K562 (cell line): ENCODE results near the gene FHIT. TPM values are rescaled to one million over a fixed set of nuclear protein-coding genes. Genes with fewer than 3 reads are reported as not detected.

Experiments
- ATAC-seq: fragments of 200-7000 bp; cut with Tn5 transposase; 3 replicates; pipeline ENCODE4 v1.9.1; 2020; ENCODE audit warnings: moderate library complexity
- BruUV-seq: library from RNA; stranded (reverse); fragments of 400-500 nt; replicated peaks from 2 replicates; lab custom pipeline; 2021; lab: Mats Ljungman, UMichigan
- CTCF ChIA-PET: fragments of 300-600 bp; formaldehyde crosslinking; extraction: SDS; loops from one replicate; lab custom pipeline; 2021; ENCODE audit warnings: low intra/inter-chr PET ratio; lab: Yijun Ruan, JAX
- POLR2A ChIA-PET: fragments of 300-600, 350-650 bp; sonication (Branson Sonifier 250); formaldehyde crosslinking; extraction: SDS; loops from one replicate; lab custom pipeline; 2021; ENCODE audit warnings: antibody characterized with exemption, inconsistent platforms; lab: Yijun Ruan, JAX
- DNase-seq, 4 experiments: peaks; one replicate each; pipeline versions ENCODE4 v3.0.0 to v3.0.0-alpha.2; 2011 to 2018; ENCODE audit warnings: low spot score in 3 of 4, mixed read lengths in 3 of 4; ENCODE audit errors: extremely low read depth in 1 of 4
- FAIRE-seq: peaks from 2 replicates; lab custom pipeline; 2011; peaks lifted over from hg19 to GRCh38; lab: Jason Lieb, UNC
- H2AFZ ChIP-seq: 2 replicates; pipeline ENCODE4 v1.6.0; 2011; ENCODE audit warnings: low read depth, low read length, control low read depth, inconsistent platforms
- H3K27ac ChIP-seq: fragments of 200-600 bp; 3 replicates; pipeline ENCODE4 v1.8.0; 2011; ENCODE audit warnings: low read depth, mild to moderate bottlenecking, control low read depth, inconsistent platforms, low read length, moderate library complexity, mixed read lengths; ENCODE audit errors: extremely low read depth
- H3K27me3 ChIP-seq, 2 experiments: fragments of 300-600 bp in 1 of 2; 2 replicates in 1 of 2; 3 replicates in 1 of 2; pipeline versions ENCODE4 v1.6.0 to v1.8.0; 2011; ENCODE audit warnings: inconsistent platforms in 2 of 2, low read length in 2 of 2, mild to moderate bottlenecking in 1 of 2, mixed read lengths in 1 of 2, moderate library complexity in 1 of 2; ENCODE audit not compliant: control insufficient read depth in 2 of 2, insufficient read depth in 2 of 2
- H3K36me3 ChIP-seq: fragments of 300-600 bp; 3 replicates; pipeline ENCODE4 v1.8.0; 2011; ENCODE audit warnings: mild to moderate bottlenecking, low read length, inconsistent platforms; ENCODE audit not compliant: control insufficient read depth, insufficient read depth
- H3K4me1 ChIP-seq, 2 experiments: fragments of 200-600 bp in 1 of 2; replicated peaks in 1 of 2; 2 replicates in 1 of 2; 3 replicates in 1 of 2; pipeline versions ENCODE4 v1.5.1 to v1.8.0; 2011; ENCODE audit warnings: inconsistent platforms in 2 of 2, low read length in 2 of 2, mild to moderate bottlenecking in 1 of 2, mixed read lengths in 1 of 2, moderate library complexity in 1 of 2; ENCODE audit not compliant: control insufficient read depth in 2 of 2, insufficient read depth in 2 of 2
- H3K4me2 ChIP-seq: 2 replicates; pipeline ENCODE4 v1.6.1; 2011; ENCODE audit warnings: low read length, control low read depth, inconsistent platforms, mixed read lengths; ENCODE audit not compliant: insufficient read depth
- H3K4me3 ChIP-seq: fragments of 200-600 bp; sonication (generic), shearing (Covaris generic); 2 replicates; pipeline ENCODE4 v1.5.1; 2016; ENCODE audit warnings: control low read depth, inconsistent platforms
- H3K79me2 ChIP-seq: fragments of 200-600 bp; 3 replicates; pipeline ENCODE4 v1.8.0; 2011; ENCODE audit warnings: low read length, inconsistent platforms; ENCODE audit not compliant: control insufficient read depth, insufficient read depth
- H3K9ac ChIP-seq, 2 experiments: 2 replicates each; pipeline versions ENCODE4 v1.6.0 to v1.6.1; 2011; ENCODE audit warnings: low read depth in 2 of 2, low read length in 2 of 2, control low read depth in 1 of 2, inconsistent platforms in 1 of 2, mild to moderate bottlenecking in 1 of 2, mixed read lengths in 1 of 2; ENCODE audit not compliant: insufficient read depth in 1 of 2
- H3K9me1 ChIP-seq: one replicate; pipeline ENCODE4 v1.6.0; 2011; ENCODE audit warnings: inconsistent platforms, mild to moderate bottlenecking, low read length, moderate library complexity; ENCODE audit not compliant: control insufficient read depth, insufficient read depth
- H3K9me3 ChIP-seq: replicated peaks from 2 replicates; pipeline ENCODE4 v1.5.1; 2011; ENCODE audit warnings: low read depth, low read length, inconsistent platforms; ENCODE audit not compliant: control insufficient read depth, insufficient read depth
- H4K20me1 ChIP-seq: replicated peaks from 2 replicates; pipeline ENCODE4 v1.6.1; 2011; ENCODE audit warnings: low read length, inconsistent platforms, mixed read lengths; ENCODE audit not compliant: control insufficient read depth, insufficient read depth
- FOSL1 ChIP-seq: fragments of 200-800 bp; sonication (Bioruptor generic); conservative IDR thresholded peaks from 2 replicates; pipeline ENCODE4 v1.6.1; 2016; ENCODE audit warnings: missing genetic modification characterization, missing compliant biosample characterization
- GATA2 ChIP-seq: sonication (generic); formaldehyde crosslinking; IDR thresholded peaks from 2 replicates; pipeline ENCODE4 v1.4.0; 2020; ENCODE audit warnings: mild to moderate bottlenecking, missing genetic modification reagents
- HIVEP1 ChIP-seq: fragments of 250-450 bp; sonication (Bioruptor Pico); IDR thresholded peaks from 2 replicates; pipeline ENCODE4 v1.4.0; 2020; ENCODE audit warnings: mild to moderate bottlenecking
- JUND ChIP-seq, 2 experiments: IDR thresholded peaks; 2 replicates in 1 of 2; 3 replicates in 1 of 2; pipeline ENCODE4 v1.6.1; 2011; ENCODE audit warnings: borderline replicate concordance in 2 of 2, low read depth in 2 of 2, low read length in 2 of 2, improper control_type of control experiment in 1 of 2, missing biosample characterization in 1 of 2, missing genetic modification characterization in 1 of 2, missing genetic modification reagents in 1 of 2
- LARP7 ChIP-seq: fragments of 450-650 bp; IDR thresholded peaks from 2 replicates; pipeline ENCODE4 v1.6.1; 2016
- TARDBP ChIP-seq: fragments of 450-650 bp; IDR thresholded peaks from 2 replicates; pipeline ENCODE4 v1.6.1; 2016
- TCF3 ChIP-seq: sonication (generic); formaldehyde crosslinking; IDR thresholded peaks from 2 replicates; pipeline ENCODE4 v1.4.0; 2020; ENCODE audit warnings: mild to moderate bottlenecking, missing genetic modification reagents
- TCFL5 ChIP-seq: fragments of 250-450 bp; sonication (Bioruptor Pico); conservative IDR thresholded peaks from 2 replicates; pipeline ENCODE4 v1.6.1; 2021; ENCODE audit warnings: mild to moderate bottlenecking, moderate library complexity, matching md5 sums
- TRIM24 ChIP-seq, 2 experiments: fragments of 450-650 bp; IDR thresholded peaks; 2 replicates each; pipeline ENCODE4 v1.6.1; 2016
- ZNF507 ChIP-seq: conservative IDR thresholded peaks from 2 replicates; pipeline ENCODE4 v1.6.1; 2017; ENCODE audit warnings: missing genetic modification characterization, missing compliant biosample characterization
- ZNF561 ChIP-seq: fragments of 450-650 bp; formaldehyde crosslinking; conservative IDR thresholded peaks from 2 replicates; pipeline ENCODE4 v1.4.0; 2020; ENCODE audit warnings: mild to moderate bottlenecking, moderate library complexity
- ZNF696 ChIP-seq: fragments of 250-450 bp; sonication (Bioruptor Pico); conservative IDR thresholded peaks from 2 replicates; pipeline ENCODE4 v1.4.0; 2020; ENCODE audit warnings: mild to moderate bottlenecking, moderate library complexity
- ZZZ3 ChIP-seq: fragments of 450-650 bp; IDR thresholded peaks from 2 replicates; pipeline ENCODE4 v1.6.1; 2016; ENCODE audit warnings: antibody characterized with exemption, mild to moderate bottlenecking, moderate library complexity
- WGBS: fragments of 100-300 bp; shearing (Covaris generic); methylation state at CpG from one replicate; pipeline ENCODE4 v1.1.6; 2016; ENCODE audit warnings: low coverage, mixed read lengths; ENCODE audit not compliant: insufficient coverage; ENCODE audit errors: missing lambda C conversion rate; 5-methylcytosine and 5-hydroxymethylcytosine counted together
- in situ Hi-C: fragments of 300-500 bp; cut with MboI; formaldehyde crosslinking; loops from 4 replicates; pipeline ENCODE4 v1.15.0; 2018; ENCODE audit warnings: inconsistent platforms, mixed read lengths
- intact Hi-C: fragments of 100-400 bp; cut with micrococcal nuclease; formaldehyde crosslinking; loops from 2 replicates; pipeline ENCODE4 v1.14.2; 2022
- polyA plus RNA-seq, 8 experiments: library from polyadenylated mRNA; depleted of rRNA in 4 of 8; stranded (reverse) in 5 of 8; unstranded in 3 of 8; fragments of >200 nt; fragmentation: Nextera tagmentation in 2 of 8; fragmentation: Illumina TruSeq in 1 of 8; extraction: Ambion mirVana in 2 of 8; extraction: Trizol in 1 of 8; gene quantifications; 2 replicates each; pipeline versions ENCODE4 v1.2.1 to v1.2.3, GENCODE V29; 2011 to 2014; ENCODE audit warnings: inconsistent platforms in 1 of 8, missing spikeins in 1 of 8
- total RNA-seq, 7 experiments: library from RNA; depleted of rRNA in 6 of 7; stranded (reverse); fragments of >200 nt in 6 of 7; fragmentation: Illumina TruSeq in 2 of 7; extraction: Trizol in 2 of 7; gene quantifications; 2 replicates each; pipeline versions ENCODE4 v1.2.1 to v1.2.3, GENCODE V29; 2011 to 2021; ENCODE audit warnings: low replicate concordance in 1 of 7
- TF ChIP-seq, protein P1 (sequence below): fragments of 450-650 bp; IDR thresholded peaks from 2 replicates; pipeline ENCODE4 v1.6.1; 2016; ENCODE audit warnings: antibody characterized with exemption
- TF ChIP-seq, protein P2 (sequence below), 2 experiments: fragments of 450-650 bp in 1 of 2; sonication (generic) in 1 of 2; formaldehyde crosslinking in 1 of 2; IDR thresholded peaks in 1 of 2; conservative IDR thresholded peaks in 1 of 2; 2 replicates each; pipeline versions ENCODE4 v1.6.1 to v1.8.1; 2016 to 2023; ENCODE audit warnings: mild to moderate bottlenecking in 2 of 2, moderate library complexity in 2 of 2, inconsistent platforms in 1 of 2, missing genetic modification reagents in 1 of 2

Gene FHIT
- total and polyA plus RNA-seq, 9 of the 15 experiments (the other 6 are each of a cell fraction or from before 2014, with no cell fraction given), result 1.7 to 9.1 (median 4.3) TPM

DNA sequence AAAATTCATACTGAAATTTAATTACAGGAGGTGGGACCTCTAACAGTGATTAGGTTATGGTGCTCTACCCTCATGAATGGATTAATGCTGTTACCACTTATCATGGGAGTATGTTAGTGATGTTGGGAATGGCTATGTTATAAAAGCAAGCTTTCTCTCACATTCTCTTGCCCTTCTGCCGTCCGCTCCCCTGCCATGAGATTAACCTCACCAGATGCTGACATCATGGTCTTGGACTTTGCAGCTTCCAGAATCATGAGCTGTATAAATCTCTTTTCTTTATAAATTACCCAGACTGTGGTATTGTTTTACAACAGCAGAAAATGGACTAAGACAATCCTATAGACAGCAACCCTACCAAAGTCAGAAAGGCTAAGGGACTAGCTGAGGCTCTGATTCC, 884.8 kb downstream of the FHIT start:
- Histone ChIP-seq H3K36me3 (no peaks in the 10 kb centered on the region), H3K9me3 (no peaks in the 10 kb centered on the region), H3K4me3 (no peak overlapping the region), H3K27ac (no peak overlapping the region), H3K4me2 (no peak overlapping the region), H3K9me1 (no peaks in the 10 kb centered on the region), H3K27me3 (no peaks in the 10 kb centered on the region), H4K20me1 (no peaks in the 10 kb centered on the region), H3K9ac (no peak overlapping the region), H2AFZ (no peak overlapping the region), H3K79me2 (no peaks in the 10 kb centered on the region), H3K4me1 (no peaks in the 10 kb centered on the region)
- TF ChIP-seq, protein P1, sequence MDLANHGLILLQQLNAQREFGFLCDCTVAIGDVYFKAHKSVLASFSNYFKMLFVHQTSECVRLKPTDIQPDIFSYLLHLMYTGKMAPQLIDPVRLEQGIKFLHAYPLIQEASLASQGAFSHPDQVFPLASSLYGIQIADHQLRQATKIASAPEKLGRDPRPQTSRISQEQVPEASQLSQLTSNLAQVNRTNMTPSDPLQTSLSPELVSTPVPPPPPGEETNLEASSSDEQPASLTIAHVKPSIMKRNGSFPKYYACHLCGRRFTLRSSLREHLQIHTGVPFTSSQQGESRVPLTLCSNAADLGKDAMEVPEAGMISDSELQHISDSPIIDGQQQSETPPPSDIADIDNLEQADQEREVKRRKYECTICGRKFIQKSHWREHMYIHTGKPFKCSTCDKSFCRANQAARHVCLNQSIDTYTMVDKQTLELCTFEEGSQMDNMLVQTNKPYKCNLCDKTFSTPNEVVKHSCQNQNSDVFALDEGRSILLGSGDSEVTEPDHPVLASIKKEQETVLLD, result no peak
- TF ChIP-seq TARDBP, result no peak
- no peak for TF ChIP-seq TCF3 (CRISPR knock-in tag)
- TF ChIP-seq LARP7, result no peak
- no peak for TF ChIP-seq ZNF561
- no peak for DNase-seq
- in situ Hi-C loops (no loop called here), intact Hi-C loops (no loop called here)
- ChIA-PET CTCF (no interaction called here), POLR2A (no interaction called here)
- WGBS, result 77% methylated on average over 2 of the region's 2 CpGs
- no TSS peak for BruUV-seq
- no peak for FAIRE-seq
- ATAC-seq, result no peak

DNA sequence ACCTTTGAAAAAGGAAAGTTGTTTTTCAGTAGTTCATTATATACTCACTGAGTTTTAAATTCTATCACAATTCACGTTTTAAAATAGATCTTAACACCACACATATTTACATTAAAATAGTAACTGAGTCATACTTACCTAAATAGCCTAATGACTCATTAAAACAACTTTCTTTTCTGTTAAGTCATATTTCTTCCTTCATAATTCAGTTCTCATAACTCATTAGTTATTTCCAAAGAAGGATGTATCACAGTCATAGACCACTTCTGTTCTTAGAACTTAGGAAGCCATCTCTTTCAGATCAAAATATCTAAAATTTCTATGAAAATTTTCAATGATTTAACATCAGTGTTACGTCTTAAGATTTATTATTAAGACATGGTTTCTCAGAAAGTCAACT, 885.9 kb downstream of the FHIT start:
- Histone ChIP-seq H3K9me1 (no peaks in the 10 kb centered on the region), H3K36me3 (no peaks in the 10 kb centered on the region), H3K4me3 (no peak overlapping the region), H2AFZ (no peak overlapping the region), H3K27ac (no peak overlapping the region), H3K4me1 (0 out of 5 replicates have a peak, but pooled peaks cover 0 to 4% of the 10 kb centered on the region in 2 experiments), H3K9ac (no peak overlapping the region), H3K27me3 (no peaks in the 10 kb centered on the region), H3K4me2 (no peak overlapping the region), H4K20me1 (no peaks in the 10 kb centered on the region), H3K9me3 (no peaks in the 10 kb centered on the region), H3K79me2 (no peaks in the 10 kb centered on the region)
- in situ Hi-C loops, result no loop called here
- POLR2A ChIA-PET, result no interaction called here
- no peak for FAIRE-seq
- no TSS peak for BruUV-seq
- WGBS, result 31% methylated on average over 2 of the region's 2 CpGs
- CTCF ChIA-PET, result no interaction called here
- intact Hi-C loops, result no loop called here
- no peak for DNase-seq
- ATAC-seq, result no peak
- TF ChIP-seq ZNF507 (tag) (no peak), JUND (IDR thresholded peaks at IDR 0.05; ENCODE audit: borderline replicate concordance, low read depth, low read length) (no peak), JUND (tag; IDR thresholded peaks at IDR 0.05; ENCODE audit: borderline replicate concordance, low read depth, low read length) (peak; percentile 66; the same call in 1 of the 3 replicates), FOSL1 (peak; percentile 48), TRIM24 (IDR thresholded peaks at IDR 0.05) (peak in 1 of 2 experiments; percentile 11; a peak in 1 of 4 replicates), ZNF696 (CRISPR knock-in tag) (no peak), TCFL5 (CRISPR knock-in tag) (no peak), GATA2 (CRISPR knock-in tag) (no peak), HIVEP1 (CRISPR knock-in tag) (no peak), ZZZ3 (no peak)
- TF ChIP-seq, protein P2, sequence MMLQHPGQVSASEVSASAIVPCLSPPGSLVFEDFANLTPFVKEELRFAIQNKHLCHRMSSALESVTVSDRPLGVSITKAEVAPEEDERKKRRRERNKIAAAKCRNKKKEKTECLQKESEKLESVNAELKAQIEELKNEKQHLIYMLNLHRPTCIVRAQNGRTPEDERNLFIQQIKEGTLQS (IDR thresholded peaks at IDR 0.05), result peak; percentile 89
- TF ChIP-seq, protein P2 (CRISPR knock-in tag; conservative IDR thresholded peaks at IDR 0.05), result no peak
